Subcutaneous adipose tissue (tissue), 4 donors: Measurements from ENCODE around the gene MOK. TPM values are rescaled to one million over a fixed set of nuclear protein-coding genes. Genes with fewer than 3 reads are reported as not detected.

Experiments used
- total RNA-seq, 4 donors: library from RNA; depleted of rRNA; stranded (reverse); fragments of >200 nt; gene quantifications; one replicate each; pipeline ENCODE4 v1.1.0, GENCODE V29; 2016
- TF ChIP-seq, protein P1 (sequence below): fragments of 450-650 bp; IDR thresholded peaks from one replicate; pipeline ENCODE4 v1.5.1; 2016; ENCODE audit warnings: low read depth, mild to moderate bottlenecking, control low read depth, antibody characterized with exemption, moderate library complexity

The MOK gene
- total RNA-seq, 4 donors from 2014 or later, result 4.0 to 13.9 (median 6.1) TPM

DNA sequence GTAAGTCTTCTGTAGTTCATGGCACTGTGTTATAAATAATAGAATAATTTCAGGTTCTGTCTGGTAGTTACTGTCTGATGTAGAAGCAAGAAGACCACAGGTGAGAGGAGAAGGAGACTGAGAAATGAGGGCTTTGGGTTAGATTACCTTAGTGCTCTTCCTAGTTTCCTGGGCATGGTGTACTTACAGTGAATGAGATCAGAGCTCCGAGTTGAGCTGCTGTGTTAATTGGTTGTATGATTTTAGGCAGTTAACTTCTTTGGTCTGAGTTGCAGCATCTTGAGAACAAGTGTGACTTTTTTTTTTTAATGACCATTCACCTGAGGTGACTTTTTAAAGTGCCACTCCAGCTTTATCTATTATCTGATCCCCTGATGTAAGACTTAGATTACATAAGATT, 123.8 kb downstream of the MOK start:
- TF ChIP-seq, protein P1, sequence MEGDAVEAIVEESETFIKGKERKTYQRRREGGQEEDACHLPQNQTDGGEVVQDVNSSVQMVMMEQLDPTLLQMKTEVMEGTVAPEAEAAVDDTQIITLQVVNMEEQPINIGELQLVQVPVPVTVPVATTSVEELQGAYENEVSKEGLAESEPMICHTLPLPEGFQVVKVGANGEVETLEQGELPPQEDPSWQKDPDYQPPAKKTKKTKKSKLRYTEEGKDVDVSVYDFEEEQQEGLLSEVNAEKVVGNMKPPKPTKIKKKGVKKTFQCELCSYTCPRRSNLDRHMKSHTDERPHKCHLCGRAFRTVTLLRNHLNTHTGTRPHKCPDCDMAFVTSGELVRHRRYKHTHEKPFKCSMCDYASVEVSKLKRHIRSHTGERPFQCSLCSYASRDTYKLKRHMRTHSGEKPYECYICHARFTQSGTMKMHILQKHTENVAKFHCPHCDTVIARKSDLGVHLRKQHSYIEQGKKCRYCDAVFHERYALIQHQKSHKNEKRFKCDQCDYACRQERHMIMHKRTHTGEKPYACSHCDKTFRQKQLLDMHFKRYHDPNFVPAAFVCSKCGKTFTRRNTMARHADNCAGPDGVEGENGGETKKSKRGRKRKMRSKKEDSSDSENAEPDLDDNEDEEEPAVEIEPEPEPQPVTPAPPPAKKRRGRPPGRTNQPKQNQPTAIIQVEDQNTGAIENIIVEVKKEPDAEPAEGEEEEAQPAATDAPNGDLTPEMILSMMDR, result no peak

DNA sequence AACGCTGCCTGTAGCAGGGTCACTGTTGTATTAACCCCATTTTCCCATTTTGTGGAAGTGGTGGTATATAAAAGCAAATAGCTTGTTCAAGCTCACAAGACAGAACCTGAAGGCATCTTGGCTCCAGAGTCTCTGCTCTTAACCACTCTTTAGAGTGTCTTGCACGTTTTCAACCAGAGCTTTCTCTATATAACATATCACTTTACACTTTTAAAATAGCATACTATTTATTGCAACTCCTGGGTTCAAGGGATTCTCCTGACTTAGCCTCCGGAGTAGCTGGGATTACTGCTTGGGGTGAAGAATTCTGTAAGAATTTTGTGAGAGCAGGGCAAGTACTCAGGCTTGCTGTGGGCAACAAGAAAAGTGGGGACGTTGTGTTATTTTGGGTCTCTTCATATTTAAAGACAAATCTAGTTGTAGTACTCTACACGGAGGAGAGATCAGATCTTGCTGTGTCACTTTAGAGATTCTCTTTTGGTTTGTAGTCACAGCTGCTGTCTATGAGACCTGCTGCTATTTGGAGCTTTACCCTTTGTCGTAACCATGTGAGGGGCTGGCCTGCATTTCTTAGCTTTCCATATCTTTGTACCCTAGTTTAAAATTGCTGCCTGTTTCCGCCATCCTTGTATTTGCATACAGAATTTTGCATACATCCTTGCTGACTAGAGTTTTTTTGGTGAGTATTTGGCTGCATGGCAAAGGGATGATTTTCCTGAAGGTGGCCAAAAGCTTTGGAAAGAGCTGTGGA, 124.5 kb downstream of the MOK start:
- TF ChIP-seq, protein P1, result no peak

Other genes with a start within 250 kb of the MOK start
- 100 to 1,000 TPM; 357 to 925 (median 530) TPM for gene HSP90AA1, start 218.1 kb downstream of the MOK start, total RNA-seq
- 10 to 100 TPM; 21.2 to 29.3 (median 26.5) TPM for gene WDR20, start 165.3 kb downstream of the MOK start, total RNA-seq
- gene ZNF839, start 14.6 kb upstream of the MOK start, total RNA-seq, result 10 to 100 TPM in 1 of 4 donors, 1 to 10 TPM in 3; 7.3 to 17.7 (median 8.9) TPM
- 10 to 100 TPM; 21.8 to 41.1 (median 24.2) TPM for gene CINP, start 57.7 kb upstream of the MOK start, total RNA-seq
- gene TECPR2, start 57.8 kb upstream of the MOK start, total RNA-seq, result 10 to 100 TPM; 14.4 to 23.0 (median 15.0) TPM
- 10 to 100 TPM in 1 of 4 donors, 1 to 10 TPM in 3; 3.6 to 26.8 (median 6.9) TPM for gene ANKRD9, start 204.6 kb upstream of the MOK start, total RNA-seq